PFSK-1 (cell line): ENCODE data around the gene FBXL2.

Experiments
- FOXP2 ChIP-seq: optimal IDR thresholded peaks from 2 replicates; pipeline ENCODE3; 2011; ENCODE audit warnings: borderline replicate concordance, control low read depth, inconsistent platforms; ENCODE audit not compliant: insufficient read depth; ENCODE audit errors: extremely low read length, extremely low read depth
- POLR2AphosphoS5 ChIP-seq: IDR thresholded peaks from 2 replicates; pipeline ENCODE4 v1.6.1; 2012; ENCODE audit warnings: low read depth, mild to moderate bottlenecking, control low read depth, low read length, moderate library complexity
- REST ChIP-seq, 2 experiments: IDR thresholded peaks; 2 replicates each; pipeline versions ENCODE4 v1.6.1 to v1.8.0; 2011 to 2012; ENCODE audit warnings: low read depth in 2 of 2, low read length in 2 of 2, control low read depth in 1 of 2, inconsistent platforms in 1 of 2, mild to moderate bottlenecking in 1 of 2, moderate library complexity in 1 of 2; ENCODE audit not compliant: insufficient read depth in 1 of 2
- SIN3A ChIP-seq: IDR thresholded peaks from 2 replicates; pipeline ENCODE4 v1.6.1; 2012; ENCODE audit warnings: mild to moderate bottlenecking, low read length, moderate library complexity, borderline replicate concordance; ENCODE audit not compliant: insufficient read depth
- TAF1 ChIP-seq: IDR thresholded peaks from 2 replicates; pipeline ENCODE4 v1.6.1; 2012; ENCODE audit warnings: low read length, control low read depth, borderline replicate concordance; ENCODE audit not compliant: insufficient read depth

- TF ChIP-seq POLR2AphosphoS5 (no peak), SIN3A (no peak), TAF1 (no peak), FOXP2 (no peak), REST (IDR thresholded peaks at IDR 0.05; ENCODE audit: insufficient read depth in 1 of 2, low read depth in 2 of 2, low read length in 2 of 2) (no peak)
Observed at GRCh38 chr3:33391255-33391995, 114.2 kb downstream of the FBXL2 start.
